Measurements from ENCODE around the gene PRSS53.

DNA sequence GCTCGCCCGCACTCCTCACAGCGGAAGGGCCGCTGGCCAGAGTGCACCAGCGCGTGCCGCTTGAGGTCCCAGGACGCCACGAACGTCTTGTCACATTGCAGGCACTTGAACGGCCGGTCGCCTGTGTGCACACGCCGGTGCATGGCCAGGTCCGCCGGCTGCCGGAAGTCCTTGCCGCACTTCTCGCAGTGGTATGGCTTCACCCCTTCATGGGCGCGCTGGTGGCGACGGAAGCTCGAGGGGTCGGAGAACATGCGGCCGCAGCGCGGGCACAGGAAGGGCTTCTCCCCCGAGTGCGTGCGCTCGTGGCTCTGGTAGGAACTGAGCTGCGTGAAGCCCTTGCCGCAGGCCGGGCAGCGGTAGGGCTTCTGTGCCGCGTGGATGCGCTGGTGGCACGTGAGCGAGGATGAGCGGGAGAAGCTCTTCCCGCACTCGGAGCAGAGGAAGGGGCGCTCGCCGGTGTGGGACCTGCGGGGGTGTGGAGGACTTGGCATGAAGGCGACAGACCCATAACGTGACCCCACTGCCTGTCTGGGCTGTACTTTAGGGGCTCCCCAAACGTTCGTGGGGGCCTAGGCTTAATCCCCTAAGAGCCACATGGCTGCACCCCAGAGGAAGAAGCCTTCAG, 26.8 kb downstream of the PRSS53 start:
- TF ChIP-seq EP300 (IDR thresholded peaks at IDR 0.05) (no peak), CTCF (IDR thresholded peaks at IDR 0.05) (no peak)
